Measurements from ENCODE around the gene FAM193A.

Gene FAM193A

GRCh38 chr4:2741626-2742025 is 205.2 kb downstream of the FAM193A start:
- no peak for TF ChIP-seq CTCF (IDR thresholded peaks at IDR 0.05; ENCODE audit: borderline replicate concordance, insufficient read depth, low read depth, low read length)
- H3K4me3 ChIP-seq (ENCODE audit: low read depth, low read length) = no peak overlapping the region

- no peak for TF ChIP-seq CTCF (IDR thresholded peaks at IDR 0.05; ENCODE audit: borderline replicate concordance, insufficient read depth, low read depth, low read length)
- no peak overlapping the region for H3K4me3 ChIP-seq (ENCODE audit: low read depth, low read length)
Measured at GRCh38 chr4:2742081-2742822, 205.8 kb downstream of the FAM193A start.

DNA sequence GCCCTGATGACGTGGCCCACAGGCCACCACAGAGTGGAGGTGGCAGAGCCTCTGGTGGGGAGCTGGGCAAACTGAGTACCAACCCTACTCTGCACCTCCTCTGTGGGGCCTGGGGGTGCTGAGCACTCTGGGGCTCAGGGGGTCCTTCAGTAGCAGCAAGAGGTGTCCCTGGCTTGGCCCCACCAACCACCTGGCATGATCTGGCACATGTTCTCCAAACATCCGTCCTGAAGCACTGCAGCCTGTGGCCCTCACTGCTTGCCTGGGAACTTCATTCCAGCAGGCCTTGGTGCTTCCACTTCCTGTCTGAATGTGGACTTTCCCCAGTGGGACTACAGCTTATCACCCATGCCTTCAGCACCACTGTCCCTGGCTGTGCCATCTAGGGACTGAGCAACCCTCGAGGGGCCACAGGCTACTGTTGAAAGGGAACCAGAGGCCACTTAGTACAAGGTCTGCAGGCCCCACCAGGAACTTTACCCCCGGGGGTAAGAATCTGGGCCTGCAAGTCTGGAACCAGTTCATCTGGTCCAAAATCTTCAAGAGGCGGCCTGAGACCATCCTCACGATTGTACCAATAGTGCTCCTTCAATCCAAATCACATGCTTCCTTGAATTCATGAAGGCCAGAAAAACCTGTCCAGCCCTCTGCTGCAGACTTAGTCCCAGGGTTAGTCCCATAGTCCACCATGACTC is 206.5 kb downstream of the FAM193A start:
- TF ChIP-seq CTCF (IDR thresholded peaks at IDR 0.05; ENCODE audit: borderline replicate concordance, insufficient read depth, low read depth, low read length) = no peak
- no peak overlapping the region for H3K4me3 ChIP-seq (ENCODE audit: low read depth, low read length)

DNA sequence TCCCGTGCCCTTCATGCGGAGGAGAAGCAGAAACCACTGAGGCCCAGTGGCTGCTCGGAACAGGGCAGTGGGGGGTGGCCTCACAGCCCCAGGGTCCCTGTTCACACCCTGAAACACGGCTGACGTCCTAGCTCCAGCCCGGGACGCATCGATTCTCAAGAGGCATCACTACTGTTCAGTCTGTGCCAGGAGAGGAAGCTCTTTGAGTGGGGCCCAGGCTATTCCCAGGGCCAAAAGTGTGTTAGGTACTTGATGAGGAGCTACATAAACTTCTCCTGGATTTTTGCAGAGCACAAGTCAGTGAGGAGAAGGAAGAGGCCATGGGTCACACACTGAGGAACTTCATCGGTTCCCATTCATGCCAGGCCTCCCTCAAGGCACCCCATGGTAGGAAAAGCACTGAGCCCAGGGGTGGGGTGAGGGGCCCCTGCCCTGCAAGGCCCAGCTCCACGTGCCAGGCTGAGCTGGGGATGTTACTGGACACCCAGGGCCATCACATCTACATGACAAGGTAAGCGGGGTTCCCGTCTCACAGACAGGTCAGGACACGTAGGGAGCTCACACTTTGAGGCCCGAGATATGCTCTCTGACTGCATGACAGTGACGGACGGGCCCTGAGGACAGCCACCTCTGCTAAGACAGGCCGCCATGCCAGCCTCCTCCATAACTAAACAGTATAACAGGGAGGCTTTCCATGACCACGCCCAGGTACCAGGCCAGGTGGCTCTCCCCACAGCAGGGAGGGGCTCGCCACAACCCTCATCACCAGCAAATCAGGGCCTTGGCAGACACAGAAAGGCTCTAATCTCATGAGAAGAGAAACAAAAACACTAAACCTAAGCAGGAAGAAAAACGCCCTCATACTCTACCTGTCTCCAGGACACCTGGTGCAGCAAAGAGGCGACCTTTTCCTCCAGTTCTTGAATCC is 207.3 kb downstream of the FAM193A start:
- no peak for TF ChIP-seq CTCF (IDR thresholded peaks at IDR 0.05; ENCODE audit: borderline replicate concordance, insufficient read depth, low read depth, low read length)
- H3K4me3 ChIP-seq (ENCODE audit: low read depth, low read length) = no peak overlapping the region

- TF ChIP-seq CTCF (IDR thresholded peaks at IDR 0.05; ENCODE audit: borderline replicate concordance, insufficient read depth, low read depth, low read length) = no peak
- no peak overlapping the region for H3K4me3 ChIP-seq (ENCODE audit: low read depth, low read length)
Measured at GRCh38 chr4:2744576-2745270, 208.3 kb downstream of the FAM193A start.

- no peak for TF ChIP-seq CTCF (IDR thresholded peaks at IDR 0.05; ENCODE audit: borderline replicate concordance, insufficient read depth, low read depth, low read length)
- no peak overlapping the region for H3K4me3 ChIP-seq (ENCODE audit: low read depth, low read length)
Measured at GRCh38 chr4:2745516-2745915, 209.1 kb downstream of the FAM193A start.

Measured in GM12875 (cell line).